Stimulated activated naive CD8-positive, alpha-beta T cell treated with anti-CD3 and anti-CD28 coated beads, Interleukin-15, amount 100 ng/mL, for 72 hours (primary cell): Measurements from ENCODE around the gene KCND3.
A peak's percentile ranks its signal among the peaks of the same experiment; 100 is the strongest.
"Not testable (repeated sequence)": the region's sequence is repeated elsewhere in the genome, so short reads cannot be mapped to it uniquely, and the experiment has no call there.

ENCODE experiments used
- ATAC-seq: fragments of 150-1000 bp; cut with Tn5 transposase; 2 replicates; pipeline ENCODE4 v1.10.0; 2021; ENCODE audit warnings: mild to moderate bottlenecking, moderate library complexity
- DNase-seq, 2 donors: peaks; one replicate each; pipeline ENCODE4 v3.0.0; 2021 to 2022
- H3K27ac Mint-ChIP-seq, 2 donors: one replicate each; pipeline ENCODE4 v1.8.0; 2022; ENCODE audit warnings: mild to moderate bottlenecking in 2 of 2, mixed read lengths in 2 of 2, moderate library complexity in 2 of 2
- H3K27me3 Mint-ChIP-seq: one replicate; pipeline ENCODE4 v1.8.0; 2022; ENCODE audit warnings: mixed read lengths
- H3K4me1 Mint-ChIP-seq: one replicate; pipeline ENCODE4 v1.8.0; 2022; ENCODE audit warnings: mild to moderate bottlenecking, mixed read lengths
- H3K4me3 Mint-ChIP-seq, 2 donors: one replicate each; pipeline ENCODE4 v1.8.0; 2022; ENCODE audit warnings: mild to moderate bottlenecking in 2 of 2, mixed read lengths in 2 of 2, moderate library complexity in 1 of 2
- H3K9me3 Mint-ChIP-seq, 2 donors: one replicate each; pipeline ENCODE4 v1.8.0; 2022; ENCODE audit warnings: mixed read lengths in 2 of 2

Gene KCND3

DNA sequence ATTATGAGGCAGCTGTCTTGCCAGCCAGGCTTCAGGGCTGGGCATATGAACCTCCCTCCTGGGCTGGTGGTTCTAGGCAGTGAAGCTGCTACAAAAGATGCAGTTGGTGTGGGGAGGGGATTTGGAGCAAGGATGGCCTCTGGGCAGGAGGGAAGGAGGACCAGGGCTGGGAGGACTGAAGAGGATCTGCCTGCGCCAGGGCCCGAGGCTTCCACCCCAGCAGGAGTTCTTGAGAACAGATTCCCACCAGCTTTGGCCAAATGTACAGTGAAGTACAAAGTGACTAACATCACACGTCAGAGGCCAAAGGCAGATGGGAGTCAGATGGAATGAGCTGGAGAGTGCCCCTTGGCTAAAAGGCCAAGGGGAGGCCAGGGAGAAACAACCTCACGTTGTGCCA lies 171.4 kb downstream of the KCND3 start:
- H3K4me1 Mint-ChIP-seq: no peaks in the 10 kb centered on the region
- no peak overlapping the region for H3K4me3 Mint-ChIP-seq
- no peak for ATAC-seq
- H3K9me3 Mint-ChIP-seq: no peaks in the 10 kb centered on the region
- peaks cover 7% of the 10 kb centered on the region for H3K27me3 Mint-ChIP-seq
- no peak overlapping the region for H3K27ac Mint-ChIP-seq
- DNase-seq: no peak

DNA sequence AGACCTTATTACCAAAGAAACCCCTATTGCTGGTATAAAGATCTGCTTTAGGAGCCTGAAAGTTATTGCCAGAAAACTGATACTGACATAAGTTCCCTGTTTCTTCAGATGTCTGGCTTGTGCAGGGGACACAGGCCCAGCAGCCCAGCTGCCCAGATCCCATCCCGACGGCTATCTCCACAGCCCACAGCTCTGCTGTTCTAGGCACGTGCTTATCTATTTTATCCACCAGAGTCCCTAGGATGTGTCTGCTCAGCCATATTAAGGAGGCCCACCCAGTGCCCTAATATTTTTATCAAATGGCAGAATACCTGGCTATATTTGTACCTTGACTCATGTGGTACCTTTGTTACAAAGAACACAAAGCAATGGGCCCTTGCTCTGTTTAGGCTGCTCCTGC lies 174.8 kb downstream of the KCND3 start:
- Mint-ChIP-seq H3K27me3 (no peaks in the 10 kb centered on the region), H3K4me1 (no peaks in the 10 kb centered on the region), H3K9me3 (no peaks in the 10 kb centered on the region), H3K4me3 (no peak overlapping the region), H3K27ac (no peak overlapping the region)
- ATAC-seq (no peak), DNase-seq (no peak)

DNA sequence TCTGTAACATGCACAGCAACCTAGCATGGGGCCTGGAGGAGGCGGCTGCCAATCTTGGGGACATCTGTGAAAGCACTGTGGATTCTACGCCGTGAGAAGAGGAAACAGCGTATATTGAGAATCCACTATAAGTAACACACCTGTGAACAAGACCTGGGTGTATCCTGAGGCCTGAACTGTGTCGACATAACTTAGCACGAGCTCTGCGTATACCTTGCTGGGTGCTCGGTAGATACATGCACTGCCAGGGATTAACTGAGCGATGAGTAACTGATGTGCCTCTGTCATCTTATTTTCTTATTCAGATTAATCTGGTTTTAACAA lies 175.2 kb downstream of the KCND3 start:
- Mint-ChIP-seq H3K4me1 (no peaks in the 10 kb centered on the region), H3K4me3 (no peak overlapping the region), H3K27ac (no peak overlapping the region), H3K9me3 (no peaks in the 10 kb centered on the region), H3K27me3 (no peaks in the 10 kb centered on the region)
- no peak for DNase-seq
- ATAC-seq: no peak

DNA sequence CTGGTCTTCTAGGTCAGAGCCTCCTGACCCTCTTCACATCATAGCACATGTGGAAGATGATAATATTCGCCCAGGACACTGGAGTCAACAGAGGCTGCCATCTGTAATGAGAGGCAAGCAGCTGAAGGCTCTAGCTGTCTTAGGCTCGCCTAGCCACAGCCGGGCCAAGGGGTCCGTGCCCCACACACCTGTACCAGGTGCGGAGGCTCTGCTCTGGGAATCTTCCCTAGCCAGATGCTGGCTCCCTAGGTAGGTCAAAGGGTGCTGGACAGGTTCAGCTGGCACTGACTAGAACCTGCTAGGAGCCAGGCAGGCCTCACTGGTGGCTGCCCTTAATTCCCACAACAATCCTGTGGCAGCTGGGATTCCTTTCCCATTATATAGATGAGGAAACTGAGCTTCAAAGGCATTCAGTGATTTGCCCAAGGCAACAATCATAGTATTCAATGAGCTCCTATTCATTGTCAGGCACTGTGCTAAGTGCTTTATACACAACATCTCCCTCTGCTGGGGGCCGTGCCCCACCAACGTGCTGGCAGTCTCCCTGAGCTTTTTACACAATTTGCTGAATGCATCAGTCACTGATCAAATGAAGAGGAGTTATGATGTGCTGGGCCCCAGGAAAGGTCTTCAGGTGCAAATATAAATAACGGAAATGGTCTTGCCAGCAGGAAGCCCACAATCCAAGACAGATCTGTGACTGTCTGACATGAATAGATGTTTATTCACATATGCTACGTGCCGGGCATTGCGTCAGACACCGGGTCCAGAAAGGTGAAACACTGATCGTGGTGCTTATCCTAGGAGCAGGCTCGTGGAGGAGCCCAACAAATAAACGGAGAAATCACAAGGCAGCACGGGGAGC lies 175.8 kb downstream of the KCND3 start:
- no peak overlapping the region for H3K27ac Mint-ChIP-seq
- DNase-seq (no peak), ATAC-seq (no peak)

DNA sequence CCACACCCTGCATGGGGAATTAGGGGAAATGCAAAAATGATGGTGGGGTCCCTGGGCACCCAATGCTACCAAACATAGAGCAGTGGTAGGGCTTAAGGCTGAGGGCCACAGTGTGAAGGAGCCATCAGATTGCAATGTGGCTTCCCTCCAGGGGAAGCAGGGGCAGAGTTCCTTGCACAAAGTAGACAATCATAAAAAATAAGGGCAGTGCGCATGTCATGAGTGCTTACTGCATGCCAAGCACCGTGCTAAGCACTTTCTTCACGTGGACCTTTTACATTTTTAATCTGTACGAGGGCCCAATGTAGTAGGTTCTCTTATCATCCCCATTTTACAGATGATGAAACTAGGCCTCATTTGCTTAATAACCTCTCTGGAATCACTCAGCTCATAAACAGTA lies 177.2 kb downstream of the KCND3 start:
- Mint-ChIP-seq H3K27me3 (no peaks in the 10 kb centered on the region), H3K27ac (no peak overlapping the region), H3K4me1 (no peaks in the 10 kb centered on the region), H3K9me3 (no peaks in the 10 kb centered on the region), H3K4me3 (no peak overlapping the region)
- DNase-seq: no peak
- no peak for ATAC-seq

More for the DNA sequence above, 175.8 kb downstream of the KCND3 start:
- Mint-ChIP-seq H3K4me1 (no peaks in the 10 kb centered on the region), H3K4me3 (no peak overlapping the region), H3K9me3 (no peaks in the 10 kb centered on the region), H3K27me3 (no peaks in the 10 kb centered on the region)

DNA sequence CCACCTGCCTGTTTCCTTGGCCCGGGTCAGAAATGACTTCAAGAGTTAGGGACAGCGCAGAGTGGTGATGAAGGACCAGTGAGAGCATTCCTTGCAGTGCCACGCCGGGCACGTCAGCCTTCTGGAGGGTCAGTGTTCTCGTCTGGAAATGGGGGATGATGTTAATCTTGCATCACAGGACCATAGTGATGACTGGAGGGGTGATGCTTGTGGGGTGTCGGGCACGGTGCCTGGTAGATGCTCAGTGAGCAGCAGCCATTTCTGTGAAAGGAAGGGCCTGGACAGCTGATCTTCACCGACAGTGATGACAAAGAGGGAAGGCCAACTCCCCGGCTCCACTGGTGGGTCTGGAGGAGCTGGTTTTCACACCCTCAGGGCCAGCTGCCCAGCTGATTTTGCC lies 177.6 kb downstream of the KCND3 start:
- Mint-ChIP-seq H3K4me1 (no peaks in the 10 kb centered on the region), H3K27ac (no peak overlapping the region), H3K9me3 (no peaks in the 10 kb centered on the region), H3K4me3 (no peak overlapping the region), H3K27me3 (no peaks in the 10 kb centered on the region)
- no peak for ATAC-seq
- no peak for DNase-seq

DNA sequence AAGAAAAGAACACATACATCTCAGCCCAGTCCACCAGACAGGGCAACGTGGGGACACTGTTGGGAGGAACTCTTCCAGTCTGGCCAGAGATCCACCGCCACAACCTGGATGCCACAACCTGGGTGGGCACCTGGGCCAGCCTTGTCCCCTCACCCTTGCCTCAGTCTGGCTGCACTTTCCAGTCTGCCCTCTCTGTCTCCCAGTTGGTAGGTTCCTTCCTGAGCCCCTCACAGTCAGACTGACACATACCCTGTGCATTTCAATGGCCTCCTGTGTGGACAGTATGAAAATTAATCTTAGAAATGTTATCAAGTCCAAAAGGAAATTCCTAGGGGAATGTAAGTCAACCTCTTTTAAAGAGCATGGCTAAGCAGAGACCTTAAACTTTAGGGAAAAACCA lies 184.2 kb downstream of the KCND3 start:
- Mint-ChIP-seq H3K27ac (no peak overlapping the region), H3K4me3 (no peak overlapping the region), H3K4me1 (no peaks in the 10 kb centered on the region), H3K27me3 (no peaks in the 10 kb centered on the region), H3K9me3 (no peaks in the 10 kb centered on the region)
- DNase-seq (no peak), ATAC-seq (no peak)

DNA sequence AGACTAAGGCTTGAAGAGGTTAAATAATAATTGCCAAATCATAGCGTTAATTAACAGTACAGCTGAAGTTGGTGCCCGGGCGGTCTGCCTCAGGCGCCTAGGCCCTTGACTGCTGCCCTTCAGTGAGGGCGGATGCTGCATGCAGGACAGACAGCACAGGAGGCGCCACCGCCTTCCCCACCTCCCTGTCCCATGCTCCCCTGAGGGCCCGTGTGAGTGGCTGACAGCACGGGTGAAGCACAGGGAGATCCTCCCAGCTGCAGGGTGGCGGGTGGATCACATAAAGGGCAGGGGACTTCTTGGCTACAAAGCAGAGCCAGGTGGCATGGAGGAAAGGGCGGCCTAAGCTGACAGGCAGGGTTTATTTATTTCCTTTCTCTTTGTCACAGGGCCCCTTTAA lies 184.7 kb downstream of the KCND3 start:
- DNase-seq (no peak), ATAC-seq (no peak)
- H3K4me1 Mint-ChIP-seq: no peaks in the 10 kb centered on the region
- H3K9me3 Mint-ChIP-seq: peaks cover 0 to under 1% of the 10 kb centered on the region in 2 donors
- H3K27me3 Mint-ChIP-seq: no peaks in the 10 kb centered on the region
- no peak overlapping the region for H3K4me3 Mint-ChIP-seq
- H3K27ac Mint-ChIP-seq: no peak overlapping the region

DNA sequence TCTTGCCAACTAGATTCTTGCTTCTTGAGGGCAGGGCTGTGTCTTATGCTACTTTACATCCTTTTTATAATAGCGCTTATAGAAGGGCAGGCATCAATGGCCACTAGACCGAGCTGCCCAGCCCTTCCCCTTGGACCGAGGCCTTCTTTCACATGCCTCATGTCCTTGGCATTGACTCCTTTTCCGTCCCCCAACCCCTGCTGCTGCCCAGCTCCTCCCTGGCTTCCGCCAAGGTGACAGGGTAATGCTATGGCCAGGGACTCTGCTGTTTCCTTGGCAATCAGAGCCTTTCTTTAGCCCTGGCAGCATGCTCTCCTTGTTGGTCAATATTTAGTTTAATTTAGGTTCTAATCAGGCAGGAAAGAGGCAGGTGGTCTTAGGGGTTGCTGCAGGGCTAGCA lies 185.5 kb downstream of the KCND3 start:
- no peaks in the 10 kb centered on the region for H3K27me3 Mint-ChIP-seq
- no peak overlapping the region for H3K4me3 Mint-ChIP-seq
- H3K4me1 Mint-ChIP-seq: no peaks in the 10 kb centered on the region
- H3K27ac Mint-ChIP-seq: no peak overlapping the region
- ATAC-seq: no peak
- H3K9me3 Mint-ChIP-seq: peaks cover 0 to 6% of the 10 kb centered on the region in 2 donors
- DNase-seq: no peak

DNA sequence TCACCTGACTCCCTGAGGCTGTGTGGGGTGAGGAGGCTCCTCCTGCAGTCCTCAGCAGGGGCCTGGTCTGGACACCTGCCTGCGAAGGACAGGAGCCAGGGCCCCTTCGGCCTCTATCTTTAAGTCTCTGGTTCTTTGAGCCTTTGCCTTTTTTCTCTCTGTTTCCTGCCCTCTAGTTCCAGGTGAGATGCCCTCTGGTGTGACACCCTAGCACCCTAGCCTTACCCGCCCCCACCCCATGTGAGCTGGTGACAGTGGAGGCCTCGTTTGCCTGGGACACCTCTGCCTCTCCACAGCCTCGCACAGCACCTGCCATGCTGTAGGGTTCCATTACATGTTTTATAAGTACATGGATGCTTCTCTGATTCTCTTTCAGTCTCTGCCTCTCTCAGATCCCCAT lies 186.5 kb downstream of the KCND3 start:
- Mint-ChIP-seq H3K27me3 (no peaks in the 10 kb centered on the region), H3K4me3 (no peak overlapping the region), H3K4me1 (no peaks in the 10 kb centered on the region), H3K9me3 (peaks cover 0 to 6% of the 10 kb centered on the region in 2 donors), H3K27ac (no peak overlapping the region)
- ATAC-seq (no peak), DNase-seq (no peak)

DNA sequence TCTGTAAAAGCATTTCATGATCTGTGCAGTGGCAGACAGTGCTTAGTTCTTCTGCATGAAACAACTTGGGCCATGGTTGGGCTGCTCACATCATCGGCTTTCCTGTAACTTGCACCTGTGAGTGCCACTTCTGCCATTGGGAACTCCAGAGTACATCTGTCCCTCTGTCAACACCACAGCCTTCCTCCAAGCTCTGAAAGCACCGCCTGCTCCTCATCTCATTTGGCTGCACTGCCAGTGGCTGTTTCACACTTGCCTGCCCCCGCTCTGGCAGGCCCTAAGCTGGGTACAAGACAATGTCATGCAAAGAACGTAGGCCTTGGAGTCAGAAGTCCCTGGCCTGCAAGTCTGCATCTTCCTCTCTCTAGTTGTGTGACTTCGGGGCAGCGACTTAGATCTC lies 187.4 kb downstream of the KCND3 start:
- no peaks in the 10 kb centered on the region for H3K27me3 Mint-ChIP-seq
- H3K9me3 Mint-ChIP-seq: peaks cover 0 to 6% of the 10 kb centered on the region in 2 donors
- H3K27ac Mint-ChIP-seq: no peak overlapping the region
- no peak for DNase-seq
- H3K4me3 Mint-ChIP-seq: no peak overlapping the region
- ATAC-seq: no peak
- H3K4me1 Mint-ChIP-seq: no peaks in the 10 kb centered on the region

DNA sequence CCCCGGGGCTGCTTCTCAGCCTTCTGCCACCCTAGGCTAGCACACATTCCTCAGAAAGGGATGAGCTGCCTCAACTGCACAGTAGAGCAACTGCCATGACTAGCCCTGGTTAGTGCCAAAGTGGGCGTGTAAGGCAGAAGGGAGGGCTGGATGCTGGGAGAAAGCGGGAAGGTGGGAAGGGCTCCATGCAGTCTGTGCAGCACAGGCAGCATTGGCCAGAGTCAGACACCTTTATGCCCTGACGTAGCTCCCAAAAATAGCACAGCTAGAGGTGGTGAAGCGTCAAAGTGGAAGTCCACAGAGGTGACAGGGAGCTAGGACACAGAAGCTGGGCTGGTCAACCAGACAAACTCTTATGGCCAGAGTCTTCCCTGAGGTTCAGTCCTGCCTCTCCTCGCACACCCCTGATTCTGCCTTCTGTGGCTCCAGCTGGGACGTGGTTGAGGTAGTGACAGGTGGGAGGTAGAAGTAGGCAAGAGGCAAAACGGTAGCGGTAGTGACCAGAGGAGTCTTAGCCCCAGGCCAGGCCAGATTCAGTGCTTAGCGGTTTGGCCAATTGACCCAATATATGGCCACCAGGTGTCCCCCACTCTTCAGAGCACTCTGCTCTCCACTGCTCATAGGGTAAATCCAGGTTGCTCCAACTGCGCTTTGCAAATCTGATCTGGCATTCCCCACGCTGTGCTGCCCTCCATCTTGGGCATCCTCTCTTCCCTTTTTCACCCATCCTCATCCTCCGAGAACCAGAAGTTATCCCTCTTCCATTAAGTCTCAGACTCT lies 188.2 kb downstream of the KCND3 start:
- no peak for ATAC-seq
- DNase-seq: no peak
- Mint-ChIP-seq H3K27me3 (no peaks in the 10 kb centered on the region), H3K4me1 (no peaks in the 10 kb centered on the region), H3K9me3 (peaks cover 0 to 6% of the 10 kb centered on the region in 2 donors), H3K27ac (peak overlapping the region in 1 of 2 donors; percentile 7), H3K4me3 (no peak overlapping the region)

DNA sequence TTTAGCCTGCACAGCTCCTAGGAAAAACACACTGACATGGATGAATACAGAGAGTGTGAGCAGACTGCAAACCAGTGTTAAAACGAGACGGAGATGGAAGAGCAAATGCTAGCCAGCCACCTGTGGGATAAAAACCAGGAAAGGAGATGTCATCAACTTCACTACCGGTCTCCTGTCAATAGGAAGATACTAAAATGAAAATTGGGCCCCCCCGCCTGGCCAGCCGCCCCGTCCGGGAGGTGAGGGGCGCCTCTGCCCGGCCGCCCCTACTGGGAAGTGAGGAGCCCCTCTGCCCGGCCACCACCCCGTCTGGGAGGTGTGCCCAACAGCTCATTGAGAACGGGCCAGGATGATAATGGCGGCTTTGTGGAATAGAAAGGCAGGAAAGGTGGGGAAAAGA lies 189.7 kb downstream of the KCND3 start:
- H3K4me1 Mint-ChIP-seq, H3K9me3 Mint-ChIP-seq, H3K27me3 Mint-ChIP-seq, DNase-seq, H3K4me3 Mint-ChIP-seq, H3K27ac Mint-ChIP-seq, ATAC-seq: not testable (repeated sequence)

DNA sequence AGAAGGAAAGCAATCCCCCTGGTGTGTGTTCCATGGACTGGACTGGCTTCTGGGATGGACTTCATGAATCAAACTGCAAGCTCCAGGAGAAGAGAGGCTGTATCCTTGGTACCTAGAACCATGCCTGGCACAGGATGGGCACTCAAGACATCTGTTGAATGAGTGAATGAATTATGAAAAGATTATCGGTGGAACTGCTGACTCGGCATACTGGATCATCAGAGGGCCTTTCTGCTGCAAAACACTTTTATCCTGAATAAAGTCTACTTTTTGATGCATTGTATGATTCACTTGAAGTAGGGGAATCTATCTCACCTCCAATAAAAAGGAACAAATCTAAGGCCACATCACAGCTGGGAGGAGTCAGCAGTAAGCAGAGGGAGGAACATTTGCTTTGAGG lies 190.9 kb downstream of the KCND3 start:
- peaks cover 0 to 6% of the 10 kb centered on the region in 2 donors for H3K9me3 Mint-ChIP-seq
- no peaks in the 10 kb centered on the region for H3K27me3 Mint-ChIP-seq
- no peak for ATAC-seq
- H3K4me3 Mint-ChIP-seq: no peak overlapping the region
- no peak for DNase-seq
- no peaks in the 10 kb centered on the region for H3K4me1 Mint-ChIP-seq
- H3K27ac Mint-ChIP-seq: no peak overlapping the region

DNA sequence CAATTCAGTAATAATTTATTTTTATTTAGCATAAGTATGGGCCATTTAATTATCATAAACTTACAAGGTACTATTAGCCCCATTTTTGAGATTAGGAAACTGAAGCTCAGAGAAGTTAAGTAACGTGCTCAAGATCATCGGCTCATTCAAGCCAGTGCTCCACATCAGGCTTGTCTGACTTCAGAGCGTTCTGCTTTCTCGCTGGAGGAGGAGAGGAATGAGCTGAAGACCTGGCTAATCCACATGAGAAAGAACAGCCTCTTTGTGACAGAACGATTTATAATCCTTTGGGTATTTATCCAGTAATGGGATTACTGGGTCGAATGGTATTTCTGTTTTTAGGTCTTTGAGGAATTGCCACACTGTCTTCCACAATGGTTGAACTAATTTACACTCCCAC lies 194.1 kb downstream of the KCND3 start:
- ATAC-seq: no peak
- DNase-seq: no peak
- Mint-ChIP-seq H3K27me3 (peaks cover 21% of the 10 kb centered on the region), H3K9me3 (peaks cover 0 to 6% of the 10 kb centered on the region in 2 donors), H3K4me1 (no peaks in the 10 kb centered on the region), H3K27ac (no peak overlapping the region), H3K4me3 (no peak overlapping the region)

DNA sequence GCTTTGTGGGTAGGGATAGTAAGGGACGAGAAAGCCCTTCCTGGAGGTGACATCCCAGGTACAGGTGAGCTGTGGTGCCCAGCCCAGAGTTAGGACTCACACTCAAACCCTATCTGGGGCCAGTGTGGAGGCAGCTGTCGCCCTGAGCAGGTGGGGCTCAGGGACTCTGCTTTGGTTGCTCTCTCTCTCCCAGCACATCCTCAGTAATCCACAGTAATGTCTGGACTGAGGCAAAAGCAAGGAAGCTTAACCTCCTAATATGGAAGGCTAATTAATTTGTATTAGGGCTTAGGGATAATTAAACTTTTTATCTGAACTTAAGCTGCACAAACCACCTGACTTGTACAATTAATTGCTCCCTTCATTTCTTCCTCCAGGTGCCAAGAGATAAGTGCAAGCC lies 195.5 kb downstream of the KCND3 start:
- DNase-seq: no peak
- no peak for ATAC-seq
- no peaks in the 10 kb centered on the region for H3K4me1 Mint-ChIP-seq
- H3K27me3 Mint-ChIP-seq: peaks cover 21% of the 10 kb centered on the region
- H3K4me3 Mint-ChIP-seq: no peak overlapping the region
- H3K9me3 Mint-ChIP-seq: no peaks in the 10 kb centered on the region
- peak overlapping the region in 1 of 2 donors; percentile 22 for H3K27ac Mint-ChIP-seq
